GM18951 (cell line): ENCODE results near the gene POLD3.

Experiments used
- POLR2A ChIP-seq: IDR thresholded peaks from 4 replicates; pipeline ENCODE4 v1.6.1; 2011; ENCODE audit warnings: mild to moderate bottlenecking; ENCODE audit not compliant: insufficient read length, insufficient read depth; ENCODE audit errors: extremely low read depth
- in situ Hi-C: fragments of 300-500 bp; cut with MboI; formaldehyde crosslinking; loops from one replicate; pipeline ENCODE4 v1.12.0; 2022; ENCODE audit warnings: low sequenced_read_pairs, mixed read lengths, inconsistent platforms; ENCODE audit not compliant: unreplicated experiment

Gene POLD3

DNA sequence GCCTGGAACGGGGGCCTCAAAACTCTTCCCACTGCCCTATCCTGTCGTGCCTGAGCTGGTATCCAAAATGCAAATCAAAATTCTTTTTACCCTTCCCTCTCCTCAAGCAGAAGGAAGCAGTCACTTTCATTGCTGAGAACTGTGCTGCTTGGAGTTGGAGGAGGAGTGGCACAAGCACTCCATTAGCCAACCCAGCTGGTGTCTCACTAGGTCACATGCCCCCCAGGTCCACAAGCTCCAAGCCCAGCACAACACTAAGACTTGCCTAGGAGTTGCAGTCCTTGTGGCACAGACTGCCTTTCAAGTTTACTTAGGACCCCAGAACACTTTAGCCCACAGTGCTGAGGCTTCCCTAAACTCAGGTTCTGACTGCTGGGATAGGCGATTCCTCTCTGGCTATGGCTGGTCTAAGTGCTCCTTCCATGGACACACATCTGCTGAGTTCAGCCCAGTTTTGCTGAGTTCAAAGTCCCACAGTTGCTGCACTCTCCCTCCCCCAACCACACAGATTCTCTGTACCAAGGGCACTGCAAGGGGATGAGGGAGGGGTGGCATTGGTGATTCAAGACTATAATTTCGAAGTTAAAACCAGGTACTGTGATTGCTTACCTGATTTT is 70.2 kb downstream of the POLD3 start:
- in situ Hi-C loops = no loop called here
- TF ChIP-seq POLR2A = no peak

DNA sequence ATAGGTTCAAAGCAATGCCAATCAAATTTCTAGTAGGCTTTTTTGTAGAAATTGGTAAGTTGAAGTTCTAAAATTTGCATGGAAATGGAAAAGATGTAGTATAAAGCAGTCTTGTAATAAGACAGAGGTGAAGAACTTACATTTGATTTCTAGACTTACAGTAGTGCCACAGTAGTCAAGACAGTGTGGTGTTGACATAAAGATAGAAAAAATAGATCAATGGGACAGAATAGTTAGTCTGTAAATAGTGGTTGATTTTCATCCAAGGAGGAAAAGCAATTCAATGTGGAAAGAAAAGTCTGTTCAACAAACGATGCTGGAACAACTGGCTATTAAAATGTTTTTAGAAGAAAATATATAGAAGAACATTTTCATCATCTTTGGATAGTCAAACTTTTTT is 70.9 kb downstream of the POLD3 start:
- in situ Hi-C loops = no loop called here
- no peak for TF ChIP-seq POLR2A

DNA sequence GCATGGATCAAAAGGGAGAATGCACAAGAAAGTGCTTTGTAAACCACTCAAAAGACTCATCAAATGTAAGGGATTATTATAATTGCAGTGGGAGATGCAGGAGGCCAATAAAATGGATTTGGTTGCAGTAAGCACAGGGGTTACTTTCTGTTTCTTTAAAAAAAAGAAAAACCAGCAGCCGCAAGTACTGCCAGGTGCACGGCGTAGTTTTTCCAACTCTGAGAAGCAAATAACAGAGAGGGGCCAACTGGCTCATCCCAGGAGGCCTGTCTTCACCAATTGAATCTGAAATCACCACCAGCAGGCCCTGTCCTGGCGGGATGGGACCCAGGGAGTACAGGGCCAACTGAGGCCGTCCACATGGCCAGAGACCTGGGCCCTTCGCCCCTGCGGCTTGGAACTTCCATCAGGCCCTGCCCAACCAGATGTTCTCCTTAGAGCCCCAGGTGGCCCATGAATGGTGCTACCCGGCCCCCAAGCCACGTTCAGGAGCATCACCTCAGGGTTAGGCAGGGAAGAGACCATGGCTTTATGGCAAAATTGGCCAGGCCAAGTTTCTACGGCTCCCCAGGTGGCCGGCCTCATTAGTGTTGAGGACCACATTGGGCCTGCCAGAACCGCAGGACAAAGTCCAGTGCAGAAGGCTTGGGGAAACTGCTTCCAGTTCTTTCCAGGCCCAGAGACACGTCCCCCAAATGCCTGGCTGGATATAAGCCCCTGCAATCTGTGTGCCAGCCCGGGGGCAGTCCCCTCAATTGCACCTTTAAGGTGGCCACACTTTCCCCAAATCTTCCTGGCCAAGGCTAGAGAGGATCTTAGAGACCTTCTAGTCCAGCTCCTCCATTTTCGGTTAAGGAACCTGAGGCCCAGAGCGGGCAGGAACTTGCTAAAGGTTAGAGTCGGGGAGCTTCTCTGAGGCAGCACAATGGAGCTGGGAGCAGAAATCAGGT is 77.1 kb downstream of the POLD3 start:
- no peak for TF ChIP-seq POLR2A
- in situ Hi-C loops = no loop called here

DNA sequence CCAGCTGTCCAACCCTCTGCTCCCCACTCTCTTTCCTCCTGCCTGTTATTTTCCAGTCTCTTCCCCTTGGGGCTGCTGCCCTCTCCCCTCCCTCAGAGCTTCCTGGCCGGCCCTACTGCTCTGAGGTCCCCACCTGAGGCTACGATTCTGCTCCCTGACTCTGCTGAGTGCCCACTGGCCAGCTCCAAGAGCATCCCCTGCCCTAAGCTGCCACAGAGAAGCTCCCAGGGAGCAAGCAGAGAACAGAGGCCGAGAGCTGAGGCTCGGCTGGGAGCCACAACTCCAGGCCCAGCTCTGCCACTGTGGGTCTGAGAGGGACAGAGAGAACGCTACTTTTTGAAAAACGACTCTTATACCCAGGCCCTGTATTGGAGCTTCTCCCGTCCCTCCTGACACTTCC is 77.8 kb downstream of the POLD3 start:
- in situ Hi-C loops = no loop called here
- TF ChIP-seq POLR2A = no peak

DNA sequence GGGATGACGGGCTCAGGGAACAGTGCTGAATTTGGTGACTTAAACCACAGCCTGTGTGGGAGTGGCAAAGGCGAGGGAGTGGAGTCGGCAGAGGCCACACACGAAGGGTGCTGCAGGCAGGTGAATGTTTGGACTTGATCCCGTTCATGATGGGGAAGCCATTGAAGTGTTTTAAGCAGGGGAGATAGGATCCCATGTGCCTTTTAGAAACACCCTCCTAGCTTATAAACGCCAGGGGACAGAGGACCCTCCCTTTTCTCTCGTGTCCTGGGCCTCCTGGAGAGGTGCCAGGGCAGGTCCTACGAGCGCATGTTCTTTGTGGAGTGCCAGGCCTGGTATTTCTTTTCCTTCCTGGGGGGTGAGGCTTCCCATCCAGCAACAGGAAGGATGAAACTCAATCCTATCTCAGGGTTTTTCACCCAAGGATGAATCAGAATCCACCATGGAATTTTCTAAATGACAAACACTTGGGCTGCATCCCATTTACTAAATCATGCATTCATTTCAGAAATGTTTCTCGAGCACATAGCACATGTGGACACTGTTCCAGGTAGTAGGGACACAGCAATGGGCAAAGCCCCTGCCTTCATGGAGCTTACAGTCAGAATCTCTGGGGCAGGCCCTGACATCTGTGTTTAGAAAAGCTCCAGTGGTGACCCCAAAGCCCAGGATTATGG is 79.3 kb downstream of the POLD3 start:
- in situ Hi-C loops = no loop called here
- no peak for TF ChIP-seq POLR2A

DNA sequence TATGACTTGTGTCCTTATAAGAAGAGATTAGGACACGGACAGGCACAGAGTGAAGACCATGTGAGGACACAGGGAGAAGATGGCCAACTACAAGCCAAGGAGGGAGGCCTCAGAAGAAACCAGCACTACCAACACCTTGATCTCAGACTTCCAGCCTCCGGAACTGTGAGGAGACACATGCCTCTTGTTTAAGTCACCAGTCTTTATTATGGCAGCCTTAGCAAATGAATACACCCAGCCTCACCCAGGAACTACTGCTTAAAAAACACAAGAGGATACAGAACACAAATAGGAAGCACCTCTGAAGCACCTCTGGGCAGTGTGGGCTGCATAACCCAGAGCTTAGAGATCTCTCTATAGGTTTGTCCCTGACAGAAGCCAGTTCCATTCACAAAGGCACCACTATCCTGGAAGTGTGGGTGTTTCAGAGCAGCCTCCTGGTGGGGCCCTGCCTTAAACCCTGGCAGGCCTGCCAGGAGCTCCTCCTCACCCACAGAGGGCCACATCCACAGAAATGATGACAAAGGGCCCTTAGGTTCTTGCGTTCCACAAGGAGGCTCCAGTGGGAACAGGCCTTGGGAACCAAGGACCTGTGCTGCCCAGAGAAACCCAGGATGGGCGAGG is 80.1 kb downstream of the POLD3 start:
- in situ Hi-C loops = no loop called here
- no peak for TF ChIP-seq POLR2A

DNA sequence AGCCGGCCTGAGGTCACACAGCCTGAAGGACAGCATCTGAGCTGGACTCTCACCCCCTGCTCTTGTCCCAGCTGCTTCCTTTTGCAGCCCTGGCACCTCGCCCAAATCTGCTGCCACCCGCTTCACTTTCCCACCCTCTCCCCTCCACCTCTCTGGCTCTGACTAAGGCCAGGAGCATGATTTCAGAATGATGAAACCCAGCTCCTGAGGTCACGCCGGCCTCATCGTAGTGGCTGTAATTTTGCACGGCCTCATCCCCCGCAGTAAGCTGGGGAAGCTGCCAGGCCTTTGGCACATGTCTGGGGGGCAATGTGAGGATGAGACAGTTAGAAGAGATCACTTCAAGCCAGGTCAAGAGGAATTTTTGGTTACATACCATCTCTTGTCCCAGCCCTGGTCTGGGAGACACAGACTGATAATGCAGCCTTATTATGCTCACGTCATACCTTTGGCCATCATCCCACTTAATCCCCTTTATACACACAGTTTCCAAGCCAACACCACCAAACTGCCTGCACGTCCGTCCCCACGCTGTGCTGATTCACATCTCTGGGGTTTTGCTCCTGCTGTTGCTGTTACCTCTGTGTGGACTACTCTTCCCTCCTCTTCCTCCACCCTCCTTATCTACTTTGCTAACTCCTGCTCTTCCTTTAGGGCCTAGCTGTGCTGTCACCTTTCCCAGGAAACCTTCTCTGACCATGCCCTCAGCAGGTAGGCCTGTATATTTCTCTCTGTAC is 80.7 kb downstream of the POLD3 start:
- in situ Hi-C loops = no loop called here
- TF ChIP-seq POLR2A = no peak

DNA sequence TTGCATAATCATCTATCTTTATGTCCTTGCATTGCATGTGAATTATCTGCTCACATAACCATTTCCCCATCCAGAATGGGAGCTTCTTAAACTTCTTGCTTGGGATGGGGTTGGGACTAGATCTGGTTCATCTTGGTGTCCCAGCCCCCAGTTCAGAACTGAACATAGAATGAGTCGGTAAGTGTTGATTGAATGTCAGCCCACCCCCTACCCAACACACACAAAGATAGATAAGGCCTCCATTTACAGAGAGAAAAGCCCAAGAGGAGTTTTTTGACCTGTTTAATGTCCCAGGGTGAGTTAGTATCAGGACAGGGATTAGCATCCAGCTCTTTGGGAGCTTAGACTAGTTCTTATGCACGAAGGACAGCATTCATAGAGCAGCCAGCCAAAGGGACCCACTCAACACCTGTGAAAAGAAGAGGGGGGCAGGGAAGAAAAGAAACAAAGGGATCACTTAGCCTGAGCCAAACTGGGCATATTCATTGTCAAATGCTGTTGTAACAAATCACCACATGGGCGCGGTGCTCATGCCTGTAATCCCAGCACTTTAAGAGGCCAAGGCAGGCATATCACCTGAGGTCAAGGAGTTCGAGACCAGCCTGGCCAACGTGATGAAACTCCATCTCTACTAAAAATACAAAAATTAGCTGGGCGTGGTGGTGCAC is 81.4 kb downstream of the POLD3 start:
- TF ChIP-seq POLR2A = no peak
- in situ Hi-C loops = no loop called here

DNA sequence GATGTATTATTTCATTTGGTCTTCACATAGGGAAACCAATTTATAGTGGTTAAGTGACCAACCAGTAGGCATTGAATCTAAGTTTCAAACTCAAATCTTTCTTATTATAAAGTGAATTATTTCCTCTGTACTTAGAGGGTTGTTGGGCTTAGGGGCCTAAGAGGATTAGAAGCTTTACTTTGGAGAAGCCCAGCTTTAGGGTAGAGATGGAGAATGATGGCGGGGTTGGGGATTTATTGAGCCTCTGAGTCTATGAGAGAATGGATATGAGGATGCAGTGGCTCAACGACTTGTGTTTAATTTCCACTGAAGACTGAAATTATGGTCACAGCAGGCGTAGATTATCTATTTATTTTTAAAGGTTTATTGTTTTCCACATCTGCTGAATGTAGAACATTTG is 83.4 kb downstream of the POLD3 start:
- in situ Hi-C loops = no loop called here

DNA sequence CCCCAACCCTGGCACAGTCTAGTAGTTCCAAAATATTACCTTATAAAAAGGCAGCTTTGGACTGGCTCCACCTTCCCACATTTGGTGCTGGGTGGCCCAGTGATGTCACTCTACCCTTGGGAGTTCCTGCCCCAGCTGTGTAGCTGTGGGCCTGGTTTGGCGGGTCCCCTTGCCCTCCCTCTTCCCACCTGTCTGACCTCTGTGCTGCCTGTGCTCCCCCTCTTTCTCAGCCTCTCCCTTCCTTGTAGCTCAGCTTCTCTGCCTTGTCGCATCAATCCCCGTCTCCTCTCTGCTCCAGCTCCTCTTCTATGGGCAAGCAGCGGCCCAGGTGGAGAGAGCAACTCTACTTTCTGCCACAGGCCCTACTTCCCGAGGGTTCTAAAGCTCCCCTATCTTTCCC is 84.2 kb downstream of the POLD3 start:
- TF ChIP-seq POLR2A = no peak
- in situ Hi-C loops = no loop called here

More for the DNA sequence above, 83.4 kb downstream of the POLD3 start:
- TF ChIP-seq POLR2A = no peak

DNA sequence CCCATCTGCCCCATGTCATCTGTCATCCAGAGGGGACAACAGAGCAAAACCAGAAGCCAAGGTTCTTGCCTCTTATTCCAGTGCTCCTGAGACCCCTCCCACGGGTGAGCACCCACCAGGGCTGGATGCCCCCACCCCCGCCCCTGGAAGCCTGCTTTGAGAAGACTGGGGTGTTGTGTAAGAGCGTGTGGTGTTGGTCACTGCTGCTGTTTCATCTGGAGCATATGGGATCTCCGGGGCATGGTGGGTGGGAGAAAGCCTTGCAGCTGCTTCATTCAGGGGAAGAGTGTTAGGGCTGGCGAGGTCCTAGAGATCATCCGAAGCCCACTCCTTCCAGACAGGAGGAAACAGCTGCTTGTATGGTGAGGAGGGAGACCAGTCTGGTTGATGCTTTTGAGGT is 84.7 kb downstream of the POLD3 start:
- in situ Hi-C loops = no loop called here
- TF ChIP-seq POLR2A = no peak

DNA sequence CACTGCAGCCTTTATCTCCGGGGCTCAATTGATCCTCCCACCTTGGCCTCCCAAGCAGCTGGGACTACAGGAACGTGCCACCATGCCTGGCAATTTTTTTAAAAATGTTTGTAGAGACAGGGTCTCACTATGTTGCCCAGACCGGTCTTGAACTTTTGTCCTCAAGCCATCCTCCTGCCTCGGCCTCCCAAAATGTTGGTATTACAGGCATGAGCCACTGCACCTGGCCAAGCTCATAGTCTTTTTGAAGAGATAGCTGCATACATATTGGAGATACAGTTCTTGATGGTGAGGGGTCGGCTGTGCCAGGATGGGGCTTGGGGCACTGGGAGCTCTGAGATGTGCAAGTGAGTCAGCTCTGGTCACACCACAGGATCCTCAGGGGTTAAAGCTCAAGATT is 85.7 kb downstream of the POLD3 start:
- TF ChIP-seq POLR2A = no peak
- in situ Hi-C loops = no loop called here
